Endothelial cell of umbilical vein (primary cell): Measurements from ENCODE around the gene SH3GL1. TPM values are rescaled to one million over a fixed set of nuclear protein-coding genes. Genes with fewer than 3 reads are reported as not detected.

Source experiments
- Bru-seq: library from RNA; stranded (reverse); fragments of 400-500 nt; gene quantifications from one replicate; lab custom pipeline; 2021; lab: Mats Ljungman, UMichigan
- BruChase-seq, 2 experiments: library from RNA; stranded (reverse); fragments of 400-500 nt; gene quantifications; one replicate each; lab custom pipeline; 2021; lab: Mats Ljungman, UMichigan
- BruUV-seq: library from RNA; stranded (reverse); fragments of 400-500 nt; replicated peaks from 2 replicates; lab custom pipeline; 2021; lab: Mats Ljungman, UMichigan
- CTCF ChIA-PET: fragments of 300-600, 350-600 bp; sonication (Branson Sonifier 250); formaldehyde crosslinking; loops from one replicate; lab custom pipeline; 2021; ENCODE audit warnings: antibody characterized with exemption, inconsistent platforms; lab: Charles Lee
- POLR2A ChIA-PET: fragments of 300-600, 350-600 bp; sonication (Branson Sonifier 250); formaldehyde crosslinking; loops from one replicate; lab custom pipeline; 2021; ENCODE audit warnings: antibody characterized with exemption, inconsistent platforms; lab: Charles Lee
- DNase-seq: peaks from one replicate; pipeline ENCODE4 v3.0.0-alpha.2; 2011; ENCODE audit warnings: low read depth, low spot score
- FAIRE-seq: peaks from 2 replicates; lab custom pipeline; 2011; peaks lifted over from hg19 to GRCh38; lab: Jason Lieb, UNC
- H2AFZ ChIP-seq: 2 replicates; pipeline ENCODE4 v1.6.0; 2012; ENCODE audit warnings: low read depth, low read length, control low read depth, inconsistent platforms
- H3K27ac ChIP-seq: 2 replicates; pipeline ENCODE4 v1.5.1; 2011; ENCODE audit warnings: low read depth, mild to moderate bottlenecking, control low read depth, low read length, moderate library complexity; ENCODE audit not compliant: insufficient read depth
- H3K27me3 ChIP-seq, 2 experiments: 2 replicates each; pipeline versions ENCODE4 v1.6.0 to v1.6.1; 2011; ENCODE audit warnings: low read length in 2 of 2, mixed read lengths in 1 of 2; ENCODE audit not compliant: control insufficient read depth in 2 of 2, insufficient read depth in 2 of 2
- H3K36me3 ChIP-seq, 2 experiments: 2 replicates in 1 of 2; 3 replicates in 1 of 2; pipeline ENCODE4 v1.5.1; 2011; ENCODE audit warnings: low read length in 2 of 2, mild to moderate bottlenecking in 1 of 2, moderate library complexity in 1 of 2; ENCODE audit not compliant: control insufficient read depth in 2 of 2, insufficient read depth in 2 of 2; ENCODE audit errors: extremely low read depth in 1 of 2
- H3K4me1 ChIP-seq: 3 replicates; pipeline ENCODE4 v1.5.1; 2011; ENCODE audit warnings: mild to moderate bottlenecking, low read length; ENCODE audit not compliant: control insufficient read depth, insufficient read depth; ENCODE audit errors: extremely low read depth
- H3K4me2 ChIP-seq: 2 replicates; pipeline ENCODE4 v1.6.1; 2011; ENCODE audit warnings: low read length, control low read depth, mixed read lengths; ENCODE audit not compliant: insufficient read depth
- H3K4me3 ChIP-seq, 3 experiments: fragments of 200-600 bp in 1 of 3; sonication (generic), shearing (Covaris generic) in 1 of 3; replicated peaks in 1 of 3; 2 replicates each; pipeline ENCODE4 v1.5.1; 2011 to 2016; ENCODE audit warnings: control low read depth in 3 of 3, low read length in 3 of 3, mild to moderate bottlenecking in 2 of 3, inconsistent platforms in 1 of 3, low read depth in 1 of 3, moderate library complexity in 1 of 3; ENCODE audit not compliant: insufficient read depth in 1 of 3
- H3K79me2 ChIP-seq: 2 replicates; pipeline ENCODE4 v1.6.0; 2012; ENCODE audit warnings: low read length, inconsistent platforms; ENCODE audit not compliant: control insufficient read depth, insufficient read depth
- H3K9ac ChIP-seq: replicated peaks from 2 replicates; pipeline ENCODE3; 2011; ENCODE audit warnings: low read length, control low read depth; ENCODE audit not compliant: insufficient read depth; ENCODE audit errors: extremely low read depth
- H3K9me1 ChIP-seq: replicated peaks from 3 replicates; pipeline ENCODE4 v1.6.0; 2011; ENCODE audit warnings: mild to moderate bottlenecking, low read length; ENCODE audit not compliant: control insufficient read depth, insufficient read depth; ENCODE audit errors: extremely low read depth
- H3K9me3 ChIP-seq: replicated peaks from 2 replicates; pipeline ENCODE4 v1.5.1; 2012; ENCODE audit warnings: low read length, inconsistent platforms; ENCODE audit not compliant: control insufficient read depth, insufficient read depth
- H4K20me1 ChIP-seq: replicated peaks from 2 replicates; pipeline ENCODE3; 2011; ENCODE audit warnings: mild to moderate bottlenecking, low read length; ENCODE audit not compliant: control insufficient read depth, insufficient read depth; ENCODE audit errors: extremely low read depth
- CTCF ChIP-seq, 2 donors: IDR thresholded peaks; 1 replicate in 1 of 2; 2 replicates in 1 of 2; pipeline ENCODE4 v1.5.1; 2011; ENCODE audit warnings: low read length in 2 of 2, mild to moderate bottlenecking in 2 of 2, moderate library complexity in 2 of 2, control low read depth in 1 of 2, inconsistent platforms in 1 of 2, low read depth in 1 of 2; ENCODE audit not compliant: insufficient read depth in 1 of 2; ENCODE audit errors: extremely low read depth in 1 of 2
- EZH2 ChIP-seq: IDR thresholded peaks from 2 replicates; pipeline ENCODE4 v1.6.1; 2012; ENCODE audit warnings: borderline replicate concordance, low read depth, mild to moderate bottlenecking, moderate library complexity, low read length, inconsistent platforms; ENCODE audit not compliant: severe bottlenecking
- FOS ChIP-seq: IDR thresholded peaks from 2 replicates; pipeline ENCODE4 v1.6.1; 2011; ENCODE audit warnings: mild to moderate bottlenecking, low read length, moderate library complexity, borderline replicate concordance; ENCODE audit not compliant: insufficient read depth
- GATA2 ChIP-seq: IDR thresholded peaks from 2 replicates; pipeline ENCODE4 v1.7.0; 2011; ENCODE audit warnings: low read depth, mild to moderate bottlenecking, moderate library complexity, mixed read lengths, low read length; ENCODE audit not compliant: insufficient read length, insufficient read depth
- JUN ChIP-seq: IDR thresholded peaks from 2 replicates; pipeline ENCODE4 v1.6.1; 2011; ENCODE audit warnings: borderline replicate concordance, low read depth; ENCODE audit not compliant: insufficient read length, insufficient read depth
- MAX ChIP-seq: IDR thresholded peaks from 2 replicates; pipeline ENCODE4 v1.6.1; 2011; ENCODE audit not compliant: insufficient read depth, insufficient read length
- MYC ChIP-seq: IDR thresholded peaks from one replicate; pipeline ENCODE4 v1.6.1; 2011; ENCODE audit warnings: mild to moderate bottlenecking, low read depth, low read length
- POLR2A ChIP-seq: IDR thresholded peaks from 2 replicates; pipeline ENCODE4 v1.6.1; 2012; ENCODE audit warnings: low read depth, mild to moderate bottlenecking, control low read depth, low read length
- POLR2AphosphoS5 ChIP-seq: IDR thresholded peaks from 2 replicates; pipeline ENCODE4 v1.6.1; 2012; ENCODE audit warnings: low read depth, mild to moderate bottlenecking, control low read depth, low read length, moderate library complexity; ENCODE audit not compliant: insufficient read depth
- dilution Hi-C: fragments of 300-500 bp; cut with MboI; formaldehyde crosslinking; loops from one replicate; pipeline ENCODE4 v1.15.0; 2019; ENCODE audit warnings: low sequenced_read_pairs; ENCODE audit not compliant: extremely low pct_ligation_motif_present
- intact Hi-C: fragments of 100-400 bp; cut with micrococcal nuclease; formaldehyde crosslinking; loops from one replicate; pipeline ENCODE4 v1.10.0; 2022
- long read RNA-seq: library from polyadenylated mRNA; stranded (forward); transcript quantifications from one replicate; pipeline ENCODE4 v2.0.0, GENCODE V29; 2021
- polyA minus RNA-seq, 3 experiments: library from RNA; depleted of rRNA, polyadenylated mRNA; stranded (reverse); fragments of >200 nt; gene quantifications; 1 replicate in 1 of 3; 2 replicates in 2 of 3; pipeline ENCODE4 v1.2.3, GENCODE V29; 2011
- polyA plus RNA-seq, 4 experiments: library from polyadenylated mRNA; depleted of rRNA in 3 of 4; stranded (reverse) in 3 of 4; unstranded in 1 of 4; fragments of >200 nt; gene quantifications; 2 replicates each; pipeline versions ENCODE4 v1.2.1 to v1.2.3, GENCODE V29; 2011 to 2012; ENCODE audit warnings: missing spikeins in 1 of 4
- total RNA-seq: library from RNA; stranded (reverse); gene quantifications from 2 replicates; pipeline ENCODE4 v1.2.3, GENCODE V29; 2021

SH3GL1 gene
- 143 and 153 TPM in 2 replicates for total RNA-seq
- polyA plus RNA-seq = 145 and 191 TPM in 2 replicates
- 113 and 139 TPM in 2 replicates for polyA plus RNA-seq (2011; cell fraction: cytosol; rRNA removed)
- polyA plus RNA-seq (2011; cell fraction: nucleus; rRNA removed) = 94.1 and 103 TPM in 2 replicates
- 124 and 164 TPM in 2 replicates for polyA plus RNA-seq (2012)
- 51.2 and 68.4 TPM in 2 replicates for polyA minus RNA-seq
- 43.0 TPM for polyA minus RNA-seq (2011; cell fraction: cytosol; rRNA and poly(A)+ RNA removed)
- 32.8 and 43.7 TPM in 2 replicates for polyA minus RNA-seq (2011; cell fraction: nucleus; rRNA and poly(A)+ RNA removed)
- Bru-seq, nascent RNA = percentile 74 among the genes with signal in this experiment
- BruChase-seq, experiment 1, labeled RNA remaining after a 6-hour chase = percentile 92 among the genes with signal in this experiment
- percentile 85 among the genes with signal in this experiment for BruChase-seq, experiment 2, labeled RNA remaining after a 2-hour chase
- long read RNA-seq, transcript SH3GL1-201 (10 exons, 2,516 nt) = major isoform, 259 of 608 reads
- long read RNA-seq, partial matches to known transcripts = 15 of 608 reads
- long read RNA-seq, other reads (novel, unspliced or antisense) = 329 of 608 reads

- peaks cover 28% of the 10 kb centered on the region for H3K4me1 ChIP-seq
- H3K27me3 ChIP-seq = no peaks in the 10 kb centered on the region
- POLR2A ChIA-PET = interaction anchor here (1.0 kb wide), 1 partner anchor 9 kb away, joined by 4 read pairs; no protein-coding TSS in a partner anchor
- intact Hi-C loops (loop anchor here (1.0 to 5.0 kb wide), 5 partner anchors 9 to 237 kb away; partner anchors contain the start of genes TNFAIP8L1 and YJU2), dilution Hi-C loops (no loop called here)
- FAIRE-seq (peak; percentile 83), DNase-seq (peak; percentile 88)
- H3K4me2 ChIP-seq = peak within 1 kb of the TSS; percentile 82
- H3K79me2 ChIP-seq = peaks cover 74% of the 10 kb centered on the region
- H3K9ac ChIP-seq = peak within 1 kb of the TSS; percentile 93
- no peaks in the 10 kb centered on the region for H3K9me1 ChIP-seq
- H2AFZ ChIP-seq = peak within 1 kb of the TSS; percentile 14
- TF ChIP-seq CTCF (IDR thresholded peaks at IDR 0.05; ENCODE audit: extremely low read depth in 1 of 2, insufficient read depth in 1 of 2, low read depth in 1 of 2, low read length in 2 of 2) = peak; percentile 95 to 99
- peak; percentile 39 for TF ChIP-seq POLR2A
- TF ChIP-seq POLR2AphosphoS5 = peak; percentile 86
- TF ChIP-seq JUN = no peak
- TF ChIP-seq MAX = peak; percentile 77
- TF ChIP-seq FOS = no peak
- no peak for TF ChIP-seq EZH2
- TF ChIP-seq MYC = peak; percentile 24
- no peak for TF ChIP-seq GATA2
- peak within 1 kb of the TSS; percentile 95 for H3K27ac ChIP-seq
- H3K4me3 ChIP-seq = peak within 1 kb of the TSS; percentile 76 to 98 (median 91)
- no peaks in the 10 kb centered on the region for H3K9me3 ChIP-seq
- CTCF ChIA-PET = interaction anchor here (0.6 to 3.0 kb wide), 20 partner anchors 9 to 133 kb away, joined by 3 to 54 read pairs (median 5); no protein-coding TSS in a partner anchor
- H4K20me1 ChIP-seq = no peaks in the 10 kb centered on the region
- BruUV-seq = no TSS peak
- peaks cover 0 to 7% of the 10 kb centered on the region in 2 experiments for H3K36me3 ChIP-seq
Measured at GRCh38 chr19:4400135-4400936, at the start of gene SH3GL1. TSS of gene SH3GL1 (minus strand) at chr19:4400547. CDS start at chr19:4400368, 179 bp downstream.
